ENCODE results near the gene UPF3B.
A peak's percentile ranks its signal among the peaks of the same experiment; 100 is the strongest.
"Not testable (repeated sequence)": the region's sequence is repeated elsewhere in the genome, so short reads cannot be mapped to it uniquely, and the experiment has no call there.

The UPF3B gene

GRCh38 chrX:119824221-119824620 lies 28.5 kb downstream of the UPF3B start:
- not testable (repeated sequence) for DNase-seq

GRCh38 chrX:119821703-119822102 lies 31.1 kb downstream of the UPF3B start:
- DNase-seq = not testable (repeated sequence)

GRCh38 chrX:119817130-119817690 lies 35.6 kb downstream of the UPF3B start:
- no peak for DNase-seq

GRCh38 chrX:119816300-119816699 lies 36.5 kb downstream of the UPF3B start:
- no peak for DNase-seq

GRCh38 chrX:119809185-119809666 lies 43.5 kb downstream of the UPF3B start:
- no peak for DNase-seq

- DNase-seq = not testable (repeated sequence)
Observed at GRCh38 chrX:119808461-119808860, 44.3 kb downstream of the UPF3B start.

GRCh38 chrX:119802546-119802945 lies 50.2 kb downstream of the UPF3B start:
- DNase-seq = no peak

- DNase-seq = no peak
Observed at GRCh38 chrX:119801253-119802221, 51.2 kb downstream of the UPF3B start.

- DNase-seq = peak; percentile 85
Observed at GRCh38 chrX:119791437-119792231, 61.1 kb downstream of the UPF3B start, which contains the start of gene RPL39. Gene RPL39 (minus strand): TSS chrX:119791630. CDS start chrX:119791576, 54 bp downstream.

- peak; percentile 9 for DNase-seq
Observed at GRCh38 chrX:119790977-119791436, 61.8 kb downstream of the UPF3B start.

GRCh38 chrX:119784747-119785446 lies 67.9 kb downstream of the UPF3B start:
- peak; percentile 27 for DNase-seq
